ENCODE measurements around the gene ZFP36L1.

ZFP36L1 gene

DNA sequence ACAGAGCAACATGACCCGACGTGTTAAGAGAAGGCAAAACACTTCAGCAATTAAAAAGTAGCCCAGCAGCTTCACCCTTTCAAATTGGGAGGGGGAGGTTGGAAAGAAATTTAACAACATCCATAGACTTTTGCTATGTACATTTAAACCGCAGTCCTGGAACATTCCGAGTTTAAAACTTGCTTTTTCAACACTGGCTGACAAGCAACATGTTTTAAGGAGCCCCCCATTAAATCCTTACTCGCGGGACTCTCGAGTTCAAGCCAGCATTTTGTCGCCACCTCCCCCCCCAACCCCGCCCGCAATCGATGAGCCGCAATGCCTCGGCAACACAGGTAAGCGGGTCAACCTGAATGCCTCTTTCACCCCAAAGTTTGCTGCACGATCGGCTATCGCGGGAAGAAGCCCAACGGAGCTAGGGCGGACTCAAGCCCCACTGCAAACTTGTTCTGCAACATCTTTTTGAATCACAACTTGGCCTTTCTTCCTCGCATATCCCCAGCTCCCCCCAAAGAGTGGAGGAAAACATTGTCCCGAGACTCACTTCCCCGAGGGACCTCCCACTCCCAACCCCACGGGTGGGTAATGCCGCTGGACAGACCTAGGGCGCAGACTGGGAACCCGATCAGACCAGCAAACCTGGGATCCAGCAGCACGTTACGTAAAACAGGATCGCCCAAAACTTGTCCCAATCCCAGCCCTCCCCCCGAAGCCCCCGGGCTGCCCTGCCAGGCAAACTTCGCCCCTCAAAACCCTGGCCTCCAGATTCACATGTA is 777 bp downstream of the ZFP36L1 start:
- Histone ChIP-seq H3K27ac (ENCODE audit: low read depth, low read length, poor library complexity, severe bottlenecking) (peak overlapping the region; percentile 98), H3K4me2 (ENCODE audit: low read length) (peak overlapping the region; percentile 96), H3K9me2 (ENCODE audit: low read depth, low read length) (no peaks in the 10 kb centered on the region), H4K20me1 (ENCODE audit: insufficient read depth, low read length) (no peaks in the 10 kb centered on the region), H3F3A (ENCODE audit: insufficient read depth, low read length) (peaks cover 17% of the 10 kb centered on the region; the same call in 1 of the 2 replicates), H3K79me2 (ENCODE audit: insufficient read depth, low read length) (peaks cover 29% of the 10 kb centered on the region), H3K9ac (ENCODE audit: low read length) (peak overlapping the region; percentile 76), H3K4me1 (ENCODE audit: insufficient read depth, low read length, severe bottlenecking) (peaks cover 67% of the 10 kb centered on the region), H3K27me3 (ENCODE audit: insufficient read depth, low read length) (no peaks in the 10 kb centered on the region), H3K9me3 (ENCODE audit: low read length) (no peaks in the 10 kb centered on the region), H3K36me3 (ENCODE audit: insufficient read depth, low read length) (peaks cover 52% of the 10 kb centered on the region), H3K4me3 (ENCODE audit: low read depth, low read length, poor library complexity, severe bottlenecking) (peak overlapping the region; percentile 84), H2AFZ (ENCODE audit: low read length) (no peak overlapping the region)
- TF ChIP-seq, protein P1, sequence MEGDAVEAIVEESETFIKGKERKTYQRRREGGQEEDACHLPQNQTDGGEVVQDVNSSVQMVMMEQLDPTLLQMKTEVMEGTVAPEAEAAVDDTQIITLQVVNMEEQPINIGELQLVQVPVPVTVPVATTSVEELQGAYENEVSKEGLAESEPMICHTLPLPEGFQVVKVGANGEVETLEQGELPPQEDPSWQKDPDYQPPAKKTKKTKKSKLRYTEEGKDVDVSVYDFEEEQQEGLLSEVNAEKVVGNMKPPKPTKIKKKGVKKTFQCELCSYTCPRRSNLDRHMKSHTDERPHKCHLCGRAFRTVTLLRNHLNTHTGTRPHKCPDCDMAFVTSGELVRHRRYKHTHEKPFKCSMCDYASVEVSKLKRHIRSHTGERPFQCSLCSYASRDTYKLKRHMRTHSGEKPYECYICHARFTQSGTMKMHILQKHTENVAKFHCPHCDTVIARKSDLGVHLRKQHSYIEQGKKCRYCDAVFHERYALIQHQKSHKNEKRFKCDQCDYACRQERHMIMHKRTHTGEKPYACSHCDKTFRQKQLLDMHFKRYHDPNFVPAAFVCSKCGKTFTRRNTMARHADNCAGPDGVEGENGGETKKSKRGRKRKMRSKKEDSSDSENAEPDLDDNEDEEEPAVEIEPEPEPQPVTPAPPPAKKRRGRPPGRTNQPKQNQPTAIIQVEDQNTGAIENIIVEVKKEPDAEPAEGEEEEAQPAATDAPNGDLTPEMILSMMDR (IDR thresholded peaks at IDR 0.05; ENCODE audit: low read length), result no peak
- no peak for TF ChIP-seq EZH2 (IDR thresholded peaks at IDR 0.05; ENCODE audit: borderline replicate concordance, low read length)

DNA sequence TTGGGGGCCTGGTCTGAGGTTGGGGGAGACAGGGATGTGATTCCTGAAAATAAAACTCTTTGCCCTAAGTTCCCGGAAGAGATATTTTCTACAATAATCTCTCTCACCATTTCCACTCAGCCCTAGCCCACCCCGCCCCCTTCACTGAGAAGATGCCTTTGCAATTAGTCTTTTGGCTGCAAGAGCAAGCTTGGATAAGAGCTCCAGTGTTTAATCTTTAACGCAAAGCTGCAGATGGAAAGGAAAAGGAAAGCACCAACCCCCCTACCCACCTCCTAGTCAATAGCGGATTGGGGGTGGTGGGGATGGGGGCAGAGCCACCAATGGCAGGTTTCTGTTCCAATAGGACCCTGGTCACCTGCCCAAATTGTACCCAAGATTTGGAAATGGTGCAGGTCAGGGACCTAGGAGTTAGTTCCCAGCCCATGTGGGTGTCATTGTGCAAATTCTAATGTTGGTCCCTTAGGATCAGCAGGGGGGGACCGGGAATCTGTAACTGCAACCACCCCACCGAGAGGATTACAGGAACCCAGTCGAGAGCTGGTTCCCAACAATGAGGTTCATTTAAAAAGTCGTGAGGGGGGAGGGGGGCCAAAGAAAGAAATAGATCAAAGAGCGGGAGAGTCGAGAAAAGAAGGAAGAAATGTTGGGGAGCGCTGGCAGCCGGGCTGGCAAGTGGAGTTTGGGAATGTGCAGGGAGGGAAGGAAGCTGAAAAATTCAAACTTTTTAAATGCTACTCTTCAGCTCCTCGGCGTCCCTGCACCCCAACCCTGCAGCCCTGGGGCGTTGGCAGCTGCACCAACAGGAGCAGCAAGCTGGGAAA is 1.6 kb downstream of the ZFP36L1 start:
- H3K4me3 ChIP-seq (ENCODE audit: low read depth, low read length, poor library complexity, severe bottlenecking), result peak overlapping the region; percentile 84
- peaks cover 29% of the 10 kb centered on the region for H3K79me2 ChIP-seq (ENCODE audit: insufficient read depth, low read length)
- TF ChIP-seq, protein P1 (IDR thresholded peaks at IDR 0.05; ENCODE audit: low read length), result no peak
- TF ChIP-seq EZH2 (IDR thresholded peaks at IDR 0.05; ENCODE audit: borderline replicate concordance, low read length), result no peak
- peak overlapping the region; percentile 96 for H3K4me2 ChIP-seq (ENCODE audit: low read length)
- peak overlapping the region; percentile 98 for H3K27ac ChIP-seq (ENCODE audit: low read depth, low read length, poor library complexity, severe bottlenecking)
- peaks cover 17% of the 10 kb centered on the region; the same call in 1 of the 2 replicates for H3F3A ChIP-seq (ENCODE audit: insufficient read depth, low read length)
- H3K4me1 ChIP-seq (ENCODE audit: insufficient read depth, low read length, severe bottlenecking), result peaks cover 62% of the 10 kb centered on the region
- H2AFZ ChIP-seq (ENCODE audit: low read length), result no peak overlapping the region
- peak overlapping the region; percentile 76 for H3K9ac ChIP-seq (ENCODE audit: low read length)
- H3K9me2 ChIP-seq (ENCODE audit: low read depth, low read length), result no peaks in the 10 kb centered on the region
- H3K36me3 ChIP-seq (ENCODE audit: insufficient read depth, low read length), result peaks cover 57% of the 10 kb centered on the region
- H4K20me1 ChIP-seq (ENCODE audit: insufficient read depth, low read length), result no peaks in the 10 kb centered on the region
- H3K9me3 ChIP-seq (ENCODE audit: low read length), result no peaks in the 10 kb centered on the region
- no peaks in the 10 kb centered on the region for H3K27me3 ChIP-seq (ENCODE audit: insufficient read depth, low read length)

DNA sequence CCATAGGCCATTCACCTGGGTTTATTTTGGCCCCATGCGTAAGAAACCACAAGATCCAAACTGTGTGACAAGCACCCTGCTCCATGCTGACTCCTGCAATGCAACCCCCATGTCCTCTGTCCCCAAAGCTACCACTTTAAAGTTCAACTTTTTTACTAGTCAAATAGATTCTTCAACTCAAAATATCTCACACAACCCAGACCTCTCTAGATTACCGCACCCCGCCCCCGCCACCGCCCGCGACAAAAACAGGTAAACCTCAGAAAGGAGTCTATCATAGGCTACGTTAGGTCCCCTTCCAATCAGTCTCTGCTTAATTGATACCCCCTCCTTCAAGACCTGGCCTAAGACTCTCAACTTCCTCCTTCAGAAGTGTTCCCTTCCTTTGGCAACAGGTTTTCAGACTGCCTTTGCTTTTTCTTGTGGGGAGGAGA is 2.2 kb downstream of the ZFP36L1 start:
- Histone ChIP-seq H3K27ac (ENCODE audit: low read depth, low read length, poor library complexity, severe bottlenecking) (peak overlapping the region; percentile 98), H3K9me2 (ENCODE audit: low read depth, low read length) (no peaks in the 10 kb centered on the region), H3K79me2 (ENCODE audit: insufficient read depth, low read length) (peaks cover 29% of the 10 kb centered on the region), H3K9me3 (ENCODE audit: low read length) (no peaks in the 10 kb centered on the region), H3K4me3 (ENCODE audit: low read depth, low read length, poor library complexity, severe bottlenecking) (peak overlapping the region; percentile 84), H3F3A (ENCODE audit: insufficient read depth, low read length) (peaks cover 17% of the 10 kb centered on the region; the same call in 1 of the 2 replicates), H3K9ac (ENCODE audit: low read length) (peak overlapping the region; percentile 76), H3K4me2 (ENCODE audit: low read length) (peak overlapping the region; percentile 96), H3K4me1 (ENCODE audit: insufficient read depth, low read length, severe bottlenecking) (peaks cover 57% of the 10 kb centered on the region), H4K20me1 (ENCODE audit: insufficient read depth, low read length) (no peaks in the 10 kb centered on the region), H2AFZ (ENCODE audit: low read length) (no peak overlapping the region), H3K36me3 (ENCODE audit: insufficient read depth, low read length) (peaks cover 57% of the 10 kb centered on the region), H3K27me3 (ENCODE audit: insufficient read depth, low read length) (no peaks in the 10 kb centered on the region)
- TF ChIP-seq, protein P1 (IDR thresholded peaks at IDR 0.05; ENCODE audit: low read length), result no peak
- TF ChIP-seq EZH2 (IDR thresholded peaks at IDR 0.05; ENCODE audit: borderline replicate concordance, low read length), result no peak

Measured in OCI-LY1 (cell line).